Globus pallidus (tissue), 1 donor: ENCODE data around the gene GNG14.
"Not testable (repeated sequence)": the region's sequence is repeated elsewhere in the genome, so short reads cannot be mapped to it uniquely, and the experiment has no call there.

Experiments
- DNase-seq: peaks from one replicate; pipeline ENCODE4 v3.0.0-alpha.2; 2015; ENCODE audit warnings: low spot score

GNG14 gene

GRCh38 chr19:12723641-12724426, 36.0 kb downstream of the GNG14 start, which contains the start of gene TNPO2:
TSS of gene TNPO2 (minus strand) at chr19:12723932. CDS start at chr19:12720977, 2,955 bp downstream.
- DNase-seq, result peak; percentile 44

GRCh38 chr19:12725612-12726011, 37.8 kb downstream of the GNG14 start:
- DNase-seq, result not testable (repeated sequence)

GRCh38 chr19:12726988-12727316, 39.2 kb downstream of the GNG14 start:
- no peak for DNase-seq

GRCh38 chr19:12727745-12728433, 40.1 kb downstream of the GNG14 start:
- DNase-seq, result no peak

GRCh38 chr19:12730064-12730463, 42.3 kb downstream of the GNG14 start:
- DNase-seq, result no peak

GRCh38 chr19:12731337-12731736, 43.5 kb downstream of the GNG14 start:
- DNase-seq, result no peak

GRCh38 chr19:12733369-12734214, 45.8 kb downstream of the GNG14 start:
- DNase-seq, result no peak

GRCh38 chr19:12736995-12737834, 49.4 kb downstream of the GNG14 start, which contains the start of gene GET3:
TSS of gene GET3 (plus strand) at chr19:12737497. CDS start at chr19:12737506, 9 bp downstream.
- peak; percentile 98 for DNase-seq

- no peak for DNase-seq
These were observed 50.1 kb downstream of the GNG14 start for GRCh38 chr19:12737835-12738351.
